ENCODE results near the gene REV3L. TPM values are rescaled to one million over a fixed set of nuclear protein-coding genes. Genes with fewer than 3 reads are reported as not detected.
"Not testable (repeated sequence)": the region's sequence is repeated elsewhere in the genome, so short reads cannot be mapped to it uniquely, and the experiment has no call there.

The REV3L gene
- total RNA-seq, 4 donors from 2014 or later, result 25.9 to 79.1 (median 49.0) TPM

DNA sequence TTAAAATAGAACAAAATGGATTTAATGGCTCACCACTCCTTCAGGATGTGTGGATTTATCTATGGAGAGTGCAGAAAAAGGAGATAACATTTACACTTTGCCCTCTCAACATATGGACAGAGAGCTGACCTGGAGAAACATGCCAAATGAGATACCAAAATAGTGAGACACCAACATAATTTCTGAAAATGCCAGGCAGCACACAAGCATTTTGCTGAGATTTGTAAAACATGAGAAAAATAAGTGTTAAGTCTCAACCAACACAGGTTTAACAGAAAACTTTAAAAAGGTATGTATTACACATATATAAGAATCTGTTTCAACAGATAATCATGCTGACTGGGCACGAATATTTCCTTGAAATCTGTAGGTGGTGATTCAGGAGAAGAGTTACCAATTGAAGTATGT lies 145.2 kb downstream of the REV3L start:
- Histone ChIP-seq H3K27ac (no peak overlapping the region), H3K36me3 (peaks cover 0 to 57% of the 10 kb centered on the region in 2 donors), H3K4me3 (no peak overlapping the region), H3K4me1 (no peaks in the 10 kb centered on the region), H3K9me3 (no peaks in the 10 kb centered on the region), H3K27me3 (no peaks in the 10 kb centered on the region)
- no peak for DNase-seq
- in situ Hi-C loops (cut with MboI; ENCODE audit: low sequenced_read_pairs in 4 of 4) (no loop called here), intact Hi-C loops (cut with DNase I; ENCODE audit: low total_unique reads) (no loop called here)
- TF ChIP-seq, protein P1, sequence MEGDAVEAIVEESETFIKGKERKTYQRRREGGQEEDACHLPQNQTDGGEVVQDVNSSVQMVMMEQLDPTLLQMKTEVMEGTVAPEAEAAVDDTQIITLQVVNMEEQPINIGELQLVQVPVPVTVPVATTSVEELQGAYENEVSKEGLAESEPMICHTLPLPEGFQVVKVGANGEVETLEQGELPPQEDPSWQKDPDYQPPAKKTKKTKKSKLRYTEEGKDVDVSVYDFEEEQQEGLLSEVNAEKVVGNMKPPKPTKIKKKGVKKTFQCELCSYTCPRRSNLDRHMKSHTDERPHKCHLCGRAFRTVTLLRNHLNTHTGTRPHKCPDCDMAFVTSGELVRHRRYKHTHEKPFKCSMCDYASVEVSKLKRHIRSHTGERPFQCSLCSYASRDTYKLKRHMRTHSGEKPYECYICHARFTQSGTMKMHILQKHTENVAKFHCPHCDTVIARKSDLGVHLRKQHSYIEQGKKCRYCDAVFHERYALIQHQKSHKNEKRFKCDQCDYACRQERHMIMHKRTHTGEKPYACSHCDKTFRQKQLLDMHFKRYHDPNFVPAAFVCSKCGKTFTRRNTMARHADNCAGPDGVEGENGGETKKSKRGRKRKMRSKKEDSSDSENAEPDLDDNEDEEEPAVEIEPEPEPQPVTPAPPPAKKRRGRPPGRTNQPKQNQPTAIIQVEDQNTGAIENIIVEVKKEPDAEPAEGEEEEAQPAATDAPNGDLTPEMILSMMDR (IDR thresholded peaks at IDR 0.05 in 4 of 5, conservative IDR thresholded peaks at IDR 0.05 in 1 of 5), result no peak
- no peak for TF ChIP-seq POLR2A (IDR thresholded peaks at IDR 0.05)
- no peak for ATAC-seq

DNA sequence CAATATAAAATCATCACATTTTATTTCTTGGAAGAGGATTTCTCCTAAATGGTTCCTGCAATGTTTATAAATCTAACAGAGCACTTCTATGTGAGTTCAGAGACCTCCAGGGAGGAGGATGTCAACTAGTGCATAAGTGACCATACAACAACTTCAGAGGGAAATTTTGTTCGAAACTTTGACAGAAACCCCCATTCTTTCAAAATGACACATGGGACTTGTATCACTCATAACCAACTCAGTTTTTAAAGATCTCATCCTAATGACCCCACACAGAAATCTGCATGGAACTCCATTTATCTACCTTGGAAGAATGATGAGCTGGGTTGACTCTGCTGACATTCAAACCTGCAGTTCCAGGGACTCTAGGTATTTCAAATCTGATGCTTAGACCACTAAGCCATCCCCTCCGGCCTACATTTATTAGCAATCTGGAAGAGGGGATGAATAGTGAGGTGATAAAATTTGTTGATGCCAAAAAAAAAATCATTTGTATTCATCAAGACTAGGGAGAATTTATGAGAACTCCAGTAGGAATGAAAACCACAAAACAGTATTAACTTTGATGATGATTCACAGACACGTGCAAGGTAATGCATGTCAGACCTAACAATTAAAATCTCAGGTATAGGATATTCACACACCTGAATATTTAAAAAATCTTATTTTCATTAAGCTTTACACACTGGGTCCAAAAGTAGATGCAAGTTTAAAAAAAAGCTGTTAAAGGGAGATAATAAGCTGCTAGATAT lies 153.0 kb downstream of the REV3L start:
- H3K4me1 ChIP-seq, result no peaks in the 10 kb centered on the region
- no peaks in the 10 kb centered on the region for H3K9me3 ChIP-seq
- no peaks in the 10 kb centered on the region for H3K27me3 ChIP-seq
- intact Hi-C loops (cut with DNase I; ENCODE audit: low total_unique reads) (no loop called here), in situ Hi-C loops (cut with MboI; ENCODE audit: low sequenced_read_pairs in 4 of 4) (no loop called here)
- peaks cover 0 to 85% of the 10 kb centered on the region in 2 donors for H3K36me3 ChIP-seq
- TF ChIP-seq, protein P1 (IDR thresholded peaks at IDR 0.05 in 4 of 5, conservative IDR thresholded peaks at IDR 0.05 in 1 of 5), result no peak
- TF ChIP-seq POLR2A (IDR thresholded peaks at IDR 0.05), result no peak
- DNase-seq (no peak), ATAC-seq (no peak)
- H3K4me3 ChIP-seq, result no peak overlapping the region
- H3K27ac ChIP-seq, result no peak overlapping the region

DNA sequence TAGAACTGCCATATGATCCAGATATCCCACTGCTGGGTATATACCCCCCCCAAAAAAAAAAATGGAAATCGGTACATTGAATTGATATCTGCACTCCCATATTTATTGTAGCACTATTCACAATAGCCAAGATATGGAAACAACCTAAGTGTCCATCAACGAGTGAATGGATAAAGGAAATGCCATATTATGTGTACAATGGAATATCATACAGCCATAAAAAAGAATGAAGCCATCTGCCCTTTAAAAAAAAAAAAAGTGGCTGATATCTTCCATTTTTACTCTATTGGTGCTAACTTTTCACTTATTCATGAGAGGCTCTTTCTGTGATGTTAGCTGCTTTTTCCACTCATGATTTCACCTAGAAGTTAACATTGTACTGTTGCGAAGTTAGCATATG lies 156.5 kb downstream of the REV3L start:
- DNase-seq (no peak), ATAC-seq (no peak)
- Histone ChIP-seq H3K4me1 (no peaks in the 10 kb centered on the region), H3K9me3 (no peaks in the 10 kb centered on the region), H3K4me3 (no peak overlapping the region), H3K36me3 (peaks cover 0 to 61% of the 10 kb centered on the region in 2 donors), H3K27ac (no peak overlapping the region), H3K27me3 (no peaks in the 10 kb centered on the region)
- intact Hi-C loops (cut with DNase I; ENCODE audit: low total_unique reads) (no loop called here), in situ Hi-C loops (cut with MboI; ENCODE audit: low sequenced_read_pairs in 4 of 4) (no loop called here)
- TF ChIP-seq, protein P1 (IDR thresholded peaks at IDR 0.05 in 4 of 5, conservative IDR thresholded peaks at IDR 0.05 in 1 of 5), result no peak
- no peak for TF ChIP-seq POLR2A (IDR thresholded peaks at IDR 0.05)

DNA sequence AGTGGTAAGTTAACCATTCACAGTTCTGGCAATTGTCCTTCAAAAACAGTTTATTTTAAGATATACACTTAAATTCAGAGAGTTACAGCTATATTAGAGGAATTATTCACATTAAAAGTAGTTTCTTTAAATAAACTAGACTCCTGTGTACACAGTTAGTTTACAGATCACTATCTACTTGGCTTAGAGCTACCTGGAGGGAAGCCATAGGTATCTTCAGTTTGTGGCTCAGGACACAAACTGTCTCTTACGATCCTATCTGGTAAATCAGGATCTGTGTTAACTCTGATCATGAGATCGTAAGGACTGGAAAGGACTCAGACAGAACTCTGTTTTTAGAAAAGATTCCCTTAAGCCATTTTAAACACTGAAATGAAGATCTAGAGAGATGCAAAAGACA lies 160.9 kb downstream of the REV3L start:
- Histone ChIP-seq H3K27ac (no peak overlapping the region), H3K36me3 (peaks cover 0 to 51% of the 10 kb centered on the region in 2 donors)

DNA sequence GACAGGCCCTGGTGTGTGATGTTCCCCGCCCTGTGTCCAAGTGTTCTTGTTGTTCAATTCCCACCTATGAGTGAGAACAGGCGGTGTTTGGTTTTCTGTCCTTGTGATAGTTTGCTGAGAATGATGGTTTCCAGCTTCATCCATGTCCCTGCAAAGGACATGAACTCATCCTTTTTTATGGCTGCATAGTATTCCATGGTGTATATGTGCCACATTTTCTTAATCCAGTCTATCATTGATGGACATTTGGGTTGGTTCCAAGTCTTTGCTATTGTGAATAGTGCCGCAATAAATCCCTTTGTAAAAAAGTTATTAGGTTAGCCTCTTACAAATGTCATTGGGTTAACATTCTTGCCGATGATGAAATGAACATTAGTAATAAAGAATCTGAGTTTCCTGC lies 175.1 kb downstream of the REV3L start:
- intact Hi-C loops (cut with DNase I; ENCODE audit: low total_unique reads); H3K4me1 ChIP-seq; in situ Hi-C loops (cut with MboI; ENCODE audit: low sequenced_read_pairs in 4 of 4); H3K27me3 ChIP-seq; ATAC-seq; H3K4me3 ChIP-seq; DNase-seq; H3K9me3 ChIP-seq; H3K27ac ChIP-seq: not testable (repeated sequence)
- H3K36me3 ChIP-seq, result peaks cover 2 to 73% of the 10 kb centered on the region in 2 donors

More for the DNA sequence above, 160.9 kb downstream of the REV3L start:
- Histone ChIP-seq H3K4me3 (no peak overlapping the region), H3K9me3 (no peaks in the 10 kb centered on the region), H3K4me1 (no peaks in the 10 kb centered on the region), H3K27me3 (no peaks in the 10 kb centered on the region)
- DNase-seq, result no peak
- in situ Hi-C loops (cut with MboI; ENCODE audit: low sequenced_read_pairs in 4 of 4) (no loop called here), intact Hi-C loops (cut with DNase I; ENCODE audit: low total_unique reads) (no loop called here)
- no peak for ATAC-seq
- no peak for TF ChIP-seq POLR2A (IDR thresholded peaks at IDR 0.05)

Data from gastrocnemius medialis (tissue), 4 donors.